GM12872 (cell line): ENCODE data around the gene EDN1.

ENCODE experiments used
- CTCF ChIP-seq: IDR thresholded peaks from 3 replicates; pipeline ENCODE4 v1.5.1; 2011; ENCODE audit warnings: low read depth, mild to moderate bottlenecking, low read length, moderate library complexity; ENCODE audit not compliant: insufficient read depth

The EDN1 gene

GRCh38 chr6:12279322-12280091 lies 10.7 kb upstream of the EDN1 start:
- no peak for TF ChIP-seq CTCF

- no peak for TF ChIP-seq CTCF
Observed at GRCh38 chr6:12280458-12280857, 9.7 kb upstream of the EDN1 start.

GRCh38 chr6:12280902-12281301 lies 9.3 kb upstream of the EDN1 start:
- no peak for TF ChIP-seq CTCF

GRCh38 chr6:12283904-12284303 lies 6.3 kb upstream of the EDN1 start:
- no peak for TF ChIP-seq CTCF

GRCh38 chr6:12286373-12287110 lies 3.6 kb upstream of the EDN1 start:
- no peak for TF ChIP-seq CTCF

GRCh38 chr6:12288211-12288618 lies 1.9 kb upstream of the EDN1 start:
- TF ChIP-seq CTCF, result no peak

- TF ChIP-seq CTCF, result no peak
Observed at GRCh38 chr6:12288914-12289313, 1.2 kb upstream of the EDN1 start.
